CD14-positive monocyte (primary cell): ENCODE measurements around the gene B4GALNT4. TPM values are rescaled to one million over a fixed set of nuclear protein-coding genes. Genes with fewer than 3 reads are reported as not detected.
"Not testable (repeated sequence)": the region's sequence is repeated elsewhere in the genome, so short reads cannot be mapped to it uniquely, and the experiment has no call there.

Source experiments
- DNase-seq, 3 donors: peaks; one replicate each; pipeline ENCODE4 v3.0.0-alpha.2; 2011 to 2022
- H2AFZ ChIP-seq: 2 replicates; pipeline ENCODE4 v1.6.0; 2012; ENCODE audit warnings: mild to moderate bottlenecking, low read depth, low read length, inconsistent platforms; ENCODE audit not compliant: insufficient read depth, poor library complexity, severe bottlenecking
- H3K27ac ChIP-seq, 2 donors: 1 replicate in 1 of 2; 2 replicates in 1 of 2; pipeline ENCODE4 v1.5.1; 2012 to 2013; ENCODE audit warnings: low read length in 2 of 2, control low read depth in 1 of 2, inconsistent platforms in 1 of 2, low read depth in 1 of 2, mild to moderate bottlenecking in 1 of 2
- H3K27me3 ChIP-seq, 2 donors: one replicate each; pipeline versions ENCODE4 v1.6.0 to v1.6.1; 2011 to 2013; ENCODE audit warnings: low read length in 2 of 2; ENCODE audit not compliant: control insufficient read depth in 2 of 2, insufficient read depth in 2 of 2
- H3K36me3 ChIP-seq, 2 donors: replicated peaks in 1 of 2; 1 replicate in 1 of 2; 2 replicates in 1 of 2; pipeline versions ENCODE4 v1.5.1 to v1.6.1; 2012 to 2013; ENCODE audit warnings: low read length in 2 of 2, control low read depth in 1 of 2, inconsistent platforms in 1 of 2, mild to moderate bottlenecking in 1 of 2; ENCODE audit not compliant: insufficient read depth in 2 of 2, control insufficient read depth in 1 of 2
- H3K4me1 ChIP-seq, 2 donors: 1 replicate in 1 of 2; 2 replicates in 1 of 2; pipeline versions ENCODE4 v1.5.1 to v1.6.1; 2012 to 2013; ENCODE audit warnings: low read length in 2 of 2, control low read depth in 1 of 2, inconsistent platforms in 1 of 2, mild to moderate bottlenecking in 1 of 2, moderate library complexity in 1 of 2; ENCODE audit not compliant: insufficient read depth in 2 of 2, control insufficient read depth in 1 of 2
- H3K4me2 ChIP-seq: replicated peaks from 2 replicates; pipeline ENCODE3; 2012; ENCODE audit warnings: low read length, moderate library complexity, mild to moderate bottlenecking; ENCODE audit not compliant: poor library complexity, severe bottlenecking; ENCODE audit errors: extremely low read depth
- H3K4me3 ChIP-seq, 3 experiments: fragments of 200-600 bp in 1 of 3; sonication (generic) in 1 of 3; replicated peaks in 1 of 3; 1 replicate in 2 of 3; 2 replicates in 1 of 3; pipeline ENCODE4 v1.5.1; 2011 to 2013; ENCODE audit warnings: low read length in 3 of 3, mild to moderate bottlenecking in 3 of 3, control low read depth in 2 of 3, low read depth in 2 of 3, inconsistent platforms in 1 of 3, moderate library complexity in 1 of 3
- H3K79me2 ChIP-seq: 2 replicates; pipeline ENCODE4 v1.6.0; 2012; ENCODE audit warnings: mild to moderate bottlenecking, control low read depth, inconsistent platforms, low read length, moderate library complexity; ENCODE audit not compliant: insufficient read depth
- H3K9ac ChIP-seq: 2 replicates; pipeline ENCODE4 v1.6.0; 2017; ENCODE audit warnings: low read length, mild to moderate bottlenecking; ENCODE audit not compliant: insufficient read depth, poor library complexity, severe bottlenecking
- H3K9me3 ChIP-seq, 2 donors: replicated peaks in 1 of 2; 1 replicate in 1 of 2; 2 replicates in 1 of 2; pipeline versions ENCODE4 v1.5.1 to v1.6.1; 2012 to 2013; ENCODE audit warnings: low read length in 2 of 2, control low read depth in 1 of 2; ENCODE audit not compliant: control insufficient read depth in 1 of 2, insufficient read depth in 1 of 2
- H4K20me1 ChIP-seq: 2 replicates; pipeline ENCODE4 v1.6.0; 2012; ENCODE audit warnings: mild to moderate bottlenecking, low read length, control low read depth, moderate library complexity; ENCODE audit not compliant: insufficient read depth
- H3K27ac Mint-ChIP-seq, 7 donors: one replicate each; pipeline ENCODE4 v1.8.0; 2020; ENCODE audit warnings: mild to moderate bottlenecking in 7 of 7, mixed read lengths in 7 of 7, moderate library complexity in 6 of 7, inconsistent platforms in 2 of 7
- H3K27me3 Mint-ChIP-seq, 3 donors: one replicate each; pipeline ENCODE4 v1.8.0; 2021 to 2022; ENCODE audit warnings: low read depth in 3 of 3, mild to moderate bottlenecking in 3 of 3, mixed read lengths in 3 of 3, moderate library complexity in 3 of 3, inconsistent platforms in 1 of 3
- H3K36me3 Mint-ChIP-seq, 2 donors: one replicate each; pipeline ENCODE4 v1.8.0; 2020; ENCODE audit warnings: mixed read lengths in 2 of 2, inconsistent platforms in 1 of 2, mild to moderate bottlenecking in 1 of 2
- H3K4me1 Mint-ChIP-seq: one replicate; pipeline ENCODE4 v1.8.0; 2020; ENCODE audit warnings: mild to moderate bottlenecking, mixed read lengths
- H3K4me3 Mint-ChIP-seq, 2 donors: one replicate each; pipeline ENCODE4 v1.8.0; 2020; ENCODE audit warnings: mild to moderate bottlenecking in 2 of 2, mixed read lengths in 2 of 2, moderate library complexity in 1 of 2
- H3K9me3 Mint-ChIP-seq, 7 donors: one replicate each; pipeline ENCODE4 v1.8.0; 2020 to 2022; ENCODE audit warnings: mixed read lengths in 7 of 7, mild to moderate bottlenecking in 6 of 7, moderate library complexity in 6 of 7, inconsistent platforms in 2 of 7
- CTCF ChIP-seq: fragments of 200-600 bp; IDR thresholded peaks from one replicate; pipeline ENCODE4 v1.8.0; 2022; ENCODE audit warnings: antibody characterized with exemption, mild to moderate bottlenecking
- WGBS: methylation state at CpG from one replicate; pipeline ENCODE4 v1.1.5; 2013; ENCODE audit warnings: missing lambda C conversion rate; ENCODE audit not compliant: insufficient coverage; 5-methylcytosine and 5-hydroxymethylcytosine counted together
- intact Hi-C, 2 donors: fragments of 100-400 bp; cut with micrococcal nuclease; formaldehyde crosslinking; loops; one replicate each; pipeline versions ENCODE4 v1.15.0 to v1.15.1; 2023
- polyA plus RNA-seq, 3 donors: library from polyadenylated mRNA; depleted of rRNA in 1 of 3; unstranded in 2 of 3; stranded (reverse) in 1 of 3; fragments of 300-500 nt in 2 of 3; fragments of >200 nt in 1 of 3; fragmentation: Illumina TruSeq in 2 of 3; gene quantifications; 1 replicate in 2 of 3; 2 replicates in 1 of 3; pipeline ENCODE4 v1.2.3, GENCODE V29; 2012 to 2021

Gene B4GALNT4
- polyA plus RNA-seq, 3 donors, result not detected

- H3K9me3 Mint-ChIP-seq, H3K27ac ChIP-seq, H3K36me3 Mint-ChIP-seq, H3K9me3 ChIP-seq, H3K4me3 ChIP-seq, H2AFZ ChIP-seq, H3K27me3 ChIP-seq, H3K4me3 Mint-ChIP-seq, DNase-seq, H3K9ac ChIP-seq, H3K27me3 Mint-ChIP-seq, H3K27ac Mint-ChIP-seq, H3K36me3 ChIP-seq, H3K4me2 ChIP-seq: not testable (repeated sequence)
- Histone ChIP-seq H3K79me2 (peaks cover 30% of the 10 kb centered on the region), H3K4me1 (peaks cover 42 to 49% of the 10 kb centered on the region in 2 donors), H4K20me1 (peaks cover 15% of the 10 kb centered on the region)
- no CpG with 5 or more reads among the region's 13 CpGs for WGBS
- peaks cover 30% of the 10 kb centered on the region for H3K4me1 Mint-ChIP-seq
- intact Hi-C loops, result loop anchor here in 1 of 2 donors (5.0 kb wide), 1 partner anchor 37 kb away; no protein-coding TSS in a partner anchor
These were observed 41.4 kb downstream of the B4GALNT4 start for GRCh38 chr11:410711-411110.

GRCh38 chr11:411520-411919 lies 42.2 kb downstream of the B4GALNT4 start:
- not testable (repeated sequence) for H3K9me3 Mint-ChIP-seq, H3K27ac ChIP-seq, H3K9me3 ChIP-seq, H3K4me2 ChIP-seq, DNase-seq, H3K36me3 ChIP-seq, H3K4me3 ChIP-seq, H3K27me3 Mint-ChIP-seq, H3K9ac ChIP-seq, H3K36me3 Mint-ChIP-seq, H3K4me3 Mint-ChIP-seq, H3K27ac Mint-ChIP-seq, H2AFZ ChIP-seq, H3K27me3 ChIP-seq
- intact Hi-C loops, result loop anchor here in 1 of 2 donors (5.0 kb wide), 1 partner anchor 36 kb away; no protein-coding TSS in a partner anchor
- Histone ChIP-seq H3K4me1 (peaks cover 43 to 49% of the 10 kb centered on the region in 2 donors), H4K20me1 (peaks cover 15% of the 10 kb centered on the region), H3K79me2 (peaks cover 38% of the 10 kb centered on the region)
- 100% methylated on average over 2 of the region's 11 CpGs for WGBS
- H3K4me1 Mint-ChIP-seq, result peaks cover 35% of the 10 kb centered on the region

GRCh38 chr11:412641-413119 lies 43.4 kb downstream of the B4GALNT4 start:
- peak overlapping the region in 1 of 3 experiments; percentile 96 for H3K4me3 ChIP-seq
- H3K27me3 Mint-ChIP-seq, result peaks cover 0 to 4% (median 3%) of the 10 kb centered on the region in 3 donors

More at GRCh38 chr11:412641-413119, 43.4 kb downstream of the B4GALNT4 start:
- Mint-ChIP-seq H3K4me3 (peak overlapping the region in 1 of 2 donors; percentile 84), H3K36me3 (no peaks in the 10 kb centered on the region), H3K9me3 (no peaks in the 10 kb centered on the region), H3K27ac (no peak overlapping the region), H3K4me1 (peaks cover 36% of the 10 kb centered on the region)
- 92% methylated on average over 11 of the region's 15 CpGs for WGBS
- H3K79me2 ChIP-seq, result peaks cover 38% of the 10 kb centered on the region
- peak overlapping the region; percentile 96 for H3K4me2 ChIP-seq
- intact Hi-C loops, result loop anchor here in 1 of 2 donors (5.0 kb wide), 1 partner anchor 35 kb away; no protein-coding TSS in a partner anchor
- no peaks in the 10 kb centered on the region for H3K27me3 ChIP-seq
- H3K9me3 ChIP-seq, result no peaks in the 10 kb centered on the region
- peaks cover 15% of the 10 kb centered on the region for H4K20me1 ChIP-seq
- no peak overlapping the region for H3K27ac ChIP-seq
- H2AFZ ChIP-seq, result no peak overlapping the region
- no peak for TF ChIP-seq CTCF
- H3K36me3 ChIP-seq, result peaks cover 0 to 2% of the 10 kb centered on the region in 2 donors
- peaks cover 39 to 47% of the 10 kb centered on the region in 2 donors for H3K4me1 ChIP-seq
- no peak for DNase-seq
- no peak overlapping the region for H3K9ac ChIP-seq
